GM19193 (cell line): ENCODE results near the gene PPP1R12C.

Source experiments
- POLR2A ChIP-seq: IDR thresholded peaks from 4 replicates; pipeline ENCODE4 v1.6.1; 2011; ENCODE audit not compliant: insufficient read depth, insufficient read length; ENCODE audit errors: extremely low read depth

The PPP1R12C gene

GRCh38 chr19:55050749-55051532 is 66.5 kb downstream of the PPP1R12C start:
- no peak for TF ChIP-seq POLR2A

- no peak for TF ChIP-seq POLR2A
Observed at GRCh38 chr19:55048446-55048845, 69.0 kb downstream of the PPP1R12C start.

GRCh38 chr19:55047951-55048350 is 69.5 kb downstream of the PPP1R12C start:
- TF ChIP-seq POLR2A = no peak

GRCh38 chr19:55046975-55047622 is 70.3 kb downstream of the PPP1R12C start:
- TF ChIP-seq POLR2A = no peak

- TF ChIP-seq POLR2A = no peak
Observed at GRCh38 chr19:55044771-55045716, 72.4 kb downstream of the PPP1R12C start.

GRCh38 chr19:55044286-55044685 is 73.2 kb downstream of the PPP1R12C start:
- no peak for TF ChIP-seq POLR2A

- TF ChIP-seq POLR2A = no peak
Observed at GRCh38 chr19:55042688-55043087, 74.7 kb downstream of the PPP1R12C start.

GRCh38 chr19:55042344-55042678 is 75.1 kb downstream of the PPP1R12C start:
- TF ChIP-seq POLR2A = no peak

- TF ChIP-seq POLR2A = no peak
Observed at GRCh38 chr19:55041627-55042343, 75.7 kb downstream of the PPP1R12C start.

GRCh38 chr19:55041244-55041626 is 76.2 kb downstream of the PPP1R12C start:
- no peak for TF ChIP-seq POLR2A
